NCI-H446 (cell line): Measurements from ENCODE around the gene TSHZ1.

Experiments
- DNase-seq, 2 experiments: peaks; one replicate each; lab custom pipeline; 2025; lab: John Stamatoyannopoulos, UW

The TSHZ1 gene

DNA sequence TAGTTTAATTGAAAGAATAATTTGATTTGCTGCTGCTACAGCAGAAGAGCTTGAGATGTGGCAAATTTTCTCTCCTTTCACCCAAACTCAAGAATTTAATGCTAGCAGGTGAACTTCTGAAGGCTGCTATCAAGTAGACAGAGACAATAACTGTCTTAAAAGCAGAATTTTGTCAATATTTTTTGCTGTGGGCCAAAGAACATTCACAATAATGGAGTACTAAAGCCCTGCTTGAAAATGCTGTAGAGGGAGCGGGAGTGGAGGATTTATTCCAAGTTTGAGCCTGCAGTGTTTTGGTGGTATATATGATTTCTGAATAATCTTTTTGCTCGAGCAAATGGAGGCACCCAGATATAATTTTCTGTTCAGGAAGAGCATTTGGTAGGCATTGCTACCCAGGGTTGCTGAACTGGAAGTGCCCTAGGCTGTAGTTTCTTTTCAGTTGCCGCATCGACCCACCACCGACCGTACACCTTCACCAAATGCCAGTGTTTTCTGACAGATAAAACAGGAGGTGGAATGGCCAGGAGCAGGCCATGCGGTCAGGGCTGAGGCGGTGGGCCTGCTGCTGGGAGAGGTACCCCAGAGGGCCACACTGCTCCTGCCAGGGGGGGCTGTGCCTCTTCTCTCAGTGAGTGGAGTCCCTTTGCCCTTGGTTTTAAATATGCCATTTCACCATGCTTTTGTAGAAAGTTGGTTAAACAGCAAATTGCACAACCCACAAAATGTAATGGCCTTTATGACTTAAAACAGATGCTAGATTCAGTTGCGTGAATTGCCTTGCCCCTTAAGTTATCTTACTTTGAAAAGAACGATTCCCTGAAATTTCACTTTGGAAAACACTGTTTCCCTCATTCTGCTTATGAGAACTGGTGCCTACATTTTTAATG is 36.4 kb downstream of the TSHZ1 start:
- DNase-seq: no peak

- no peak for DNase-seq
These were observed 37.2 kb downstream of the TSHZ1 start for GRCh38 chr18:75247611-75248421.

- no peak for DNase-seq
These were observed 38.0 kb downstream of the TSHZ1 start for GRCh38 chr18:75248426-75249174.

DNA sequence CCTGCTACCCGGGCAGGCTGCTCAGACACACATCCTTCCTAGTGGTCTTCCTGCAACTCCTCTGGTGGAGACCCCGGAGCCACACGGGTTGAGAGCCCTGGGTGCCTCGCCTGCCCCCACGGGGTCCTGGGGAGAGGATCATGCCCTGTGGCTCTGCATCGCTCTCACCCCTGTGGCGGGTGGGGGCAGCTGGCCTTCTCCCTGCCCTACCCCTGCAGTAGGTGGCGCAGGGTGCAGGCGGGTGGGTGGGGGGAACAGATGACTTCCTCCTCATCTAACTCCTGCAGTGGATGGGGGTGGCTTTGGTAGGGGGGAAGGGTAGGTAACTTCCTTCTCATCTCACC is 38.5 kb downstream of the TSHZ1 start:
- no peak for DNase-seq

GRCh38 chr18:75249672-75250470 is 39.3 kb downstream of the TSHZ1 start:
- no peak for DNase-seq

DNA sequence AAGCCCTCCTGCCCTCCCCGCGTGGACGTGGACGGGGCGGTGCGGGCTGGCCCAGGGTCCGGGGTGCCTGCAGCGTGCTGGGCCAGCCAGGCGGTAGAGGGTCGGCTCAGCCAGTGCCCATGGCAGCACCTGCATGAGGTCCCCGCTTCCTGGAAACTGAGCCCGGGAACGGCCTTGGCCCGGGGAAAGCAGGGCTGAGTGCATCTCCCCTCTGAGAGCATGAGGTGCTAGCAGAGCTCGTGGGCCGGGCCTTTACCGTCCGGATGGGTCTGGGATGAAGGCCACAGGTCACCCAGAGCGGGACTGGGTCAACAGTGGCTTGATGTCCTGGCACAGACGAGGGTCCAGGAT is 39.8 kb downstream of the TSHZ1 start:
- DNase-seq: no peak

DNA sequence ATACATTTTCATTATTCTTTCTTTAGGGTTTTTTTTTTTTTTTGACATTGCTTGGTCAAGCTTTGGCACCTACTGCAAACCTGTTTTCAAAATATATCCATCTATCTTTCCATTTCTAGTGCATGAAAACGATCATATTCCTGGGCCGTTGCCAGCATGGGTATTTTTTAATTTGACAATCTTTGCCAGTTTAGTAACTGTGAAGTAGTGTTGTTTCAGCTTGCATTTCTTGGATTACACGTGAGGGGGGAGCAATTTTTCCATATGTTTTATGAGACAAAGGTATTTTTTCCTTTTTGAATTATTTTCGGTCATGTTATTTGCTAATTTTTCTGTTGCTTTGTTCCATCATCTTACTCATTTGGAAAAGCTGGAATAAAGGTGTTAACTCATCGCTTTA is 40.9 kb downstream of the TSHZ1 start:
- DNase-seq: no peak

DNA sequence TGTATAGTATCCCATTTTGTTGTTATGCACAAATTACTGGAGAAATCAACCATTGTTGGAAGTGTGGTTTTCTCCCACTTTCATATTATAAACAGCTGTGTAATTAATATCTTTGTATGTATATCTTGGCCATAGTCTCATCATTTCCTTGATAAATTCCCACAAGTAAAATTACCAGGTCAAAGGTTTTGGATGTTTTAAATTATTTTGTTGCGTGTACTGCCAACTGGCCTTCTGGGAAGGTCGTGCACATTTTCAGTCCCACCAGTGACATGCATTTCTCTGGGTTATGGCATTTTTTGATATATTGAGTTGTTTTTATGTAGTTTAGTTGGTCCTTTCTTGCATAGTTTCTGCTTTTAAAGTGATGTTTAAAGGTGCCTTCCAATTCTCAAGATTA is 41.5 kb downstream of the TSHZ1 start:
- no peak for DNase-seq

DNA sequence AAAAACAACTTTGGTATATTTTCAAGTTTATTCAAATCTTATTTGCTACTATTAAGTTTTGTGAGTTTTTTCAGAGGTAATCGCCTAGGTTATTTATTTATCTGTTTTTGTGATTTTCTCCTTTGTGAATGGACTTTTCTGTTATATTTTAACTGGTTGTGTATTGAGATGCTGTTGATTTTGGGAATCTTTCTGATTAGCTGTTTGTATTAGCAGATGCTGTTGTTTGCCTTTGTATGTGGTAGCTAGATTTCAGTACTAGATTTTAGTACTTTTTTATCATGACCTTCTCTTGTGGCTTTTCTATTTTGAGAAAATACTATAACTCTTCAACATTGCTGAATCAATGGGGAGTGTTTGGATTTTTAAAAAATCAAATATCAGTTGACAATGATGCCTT is 42.4 kb downstream of the TSHZ1 start:
- no peak for DNase-seq

GRCh38 chr18:75253784-75254183 is 43.2 kb downstream of the TSHZ1 start:
- DNase-seq: no peak

- no peak for DNase-seq
These were observed 44.5 kb downstream of the TSHZ1 start for GRCh38 chr18:75255094-75255493.

GRCh38 chr18:75256376-75256775 is 45.8 kb downstream of the TSHZ1 start:
- DNase-seq: no peak

GRCh38 chr18:75257605-75258004 is 47.0 kb downstream of the TSHZ1 start:
- DNase-seq: no peak

DNA sequence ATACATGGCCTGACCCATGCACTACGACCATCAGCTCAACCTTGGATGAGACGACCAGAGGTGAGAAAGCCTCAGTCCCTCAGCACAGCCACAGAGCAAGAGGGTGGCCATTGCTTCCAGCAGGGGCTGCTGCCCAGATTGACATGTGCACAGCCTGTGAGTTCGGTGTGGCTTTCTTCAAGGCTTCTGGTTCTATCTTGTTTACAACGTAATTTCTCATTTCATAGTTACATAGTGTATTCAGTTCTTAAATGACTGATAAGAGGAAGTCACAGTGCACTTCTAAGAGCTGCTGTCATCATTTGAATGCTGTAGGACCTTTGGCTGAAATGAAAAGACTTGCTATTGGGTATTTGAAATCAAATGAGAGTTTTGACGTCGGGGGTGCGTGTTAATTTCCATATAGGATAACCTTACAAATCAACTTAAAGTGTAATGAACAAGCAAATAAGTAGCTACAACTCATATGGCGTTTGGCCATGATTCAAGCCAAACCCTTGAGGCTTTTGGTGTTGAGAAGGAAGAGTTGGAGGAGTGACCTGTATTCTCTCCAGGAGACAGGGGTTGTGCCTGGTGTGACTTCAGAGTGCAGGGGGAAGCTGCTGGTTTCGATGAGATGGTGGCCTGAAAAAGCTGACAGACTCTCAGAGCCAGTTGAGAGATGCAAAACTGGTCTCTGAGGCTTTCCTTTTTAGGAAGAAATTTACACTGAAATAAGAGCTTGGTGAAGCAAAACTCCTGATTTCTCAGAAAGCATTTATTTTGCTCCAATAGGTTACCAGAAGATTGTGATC is 51.0 kb downstream of the TSHZ1 start:
- no peak for DNase-seq

- DNase-seq: no peak
These were observed 51.9 kb downstream of the TSHZ1 start for GRCh38 chr18:75262511-75262910.

GRCh38 chr18:75264195-75264594 is 53.6 kb downstream of the TSHZ1 start:
- DNase-seq: no peak

DNA sequence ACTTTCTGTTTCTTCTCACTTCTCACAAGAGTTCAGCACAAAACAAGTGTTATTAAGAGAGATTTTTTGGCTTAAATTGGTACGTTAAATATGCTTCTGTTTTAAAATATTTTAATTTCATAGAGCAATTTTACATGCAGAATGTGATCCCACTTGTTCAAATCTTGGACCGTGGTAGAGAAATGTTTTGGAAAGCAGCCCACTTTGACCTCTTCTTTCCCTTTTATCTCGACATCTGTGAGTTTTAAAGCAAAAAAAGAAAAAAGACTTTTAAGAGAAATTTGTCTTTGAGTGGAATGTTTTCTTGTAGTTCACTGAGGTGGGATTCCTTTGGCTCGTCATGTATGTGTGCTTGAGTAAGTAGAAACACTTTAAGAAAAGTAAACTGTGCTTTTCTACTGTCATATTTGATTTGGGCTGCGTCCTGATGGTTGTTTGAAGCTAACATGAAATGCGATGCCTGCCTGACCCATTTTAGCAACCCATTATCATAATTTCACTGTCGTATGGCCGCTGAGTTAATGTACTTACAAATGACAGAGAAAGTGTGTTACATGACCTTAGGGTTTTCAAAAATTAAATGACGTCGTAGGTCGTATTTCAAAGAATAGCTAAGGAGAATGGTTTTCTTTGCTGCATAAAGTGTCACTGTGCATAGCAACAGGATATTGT is 54.5 kb downstream of the TSHZ1 start:
- no peak for DNase-seq

GRCh38 chr18:75265872-75266271 is 55.3 kb downstream of the TSHZ1 start:
- no peak for DNase-seq

DNA sequence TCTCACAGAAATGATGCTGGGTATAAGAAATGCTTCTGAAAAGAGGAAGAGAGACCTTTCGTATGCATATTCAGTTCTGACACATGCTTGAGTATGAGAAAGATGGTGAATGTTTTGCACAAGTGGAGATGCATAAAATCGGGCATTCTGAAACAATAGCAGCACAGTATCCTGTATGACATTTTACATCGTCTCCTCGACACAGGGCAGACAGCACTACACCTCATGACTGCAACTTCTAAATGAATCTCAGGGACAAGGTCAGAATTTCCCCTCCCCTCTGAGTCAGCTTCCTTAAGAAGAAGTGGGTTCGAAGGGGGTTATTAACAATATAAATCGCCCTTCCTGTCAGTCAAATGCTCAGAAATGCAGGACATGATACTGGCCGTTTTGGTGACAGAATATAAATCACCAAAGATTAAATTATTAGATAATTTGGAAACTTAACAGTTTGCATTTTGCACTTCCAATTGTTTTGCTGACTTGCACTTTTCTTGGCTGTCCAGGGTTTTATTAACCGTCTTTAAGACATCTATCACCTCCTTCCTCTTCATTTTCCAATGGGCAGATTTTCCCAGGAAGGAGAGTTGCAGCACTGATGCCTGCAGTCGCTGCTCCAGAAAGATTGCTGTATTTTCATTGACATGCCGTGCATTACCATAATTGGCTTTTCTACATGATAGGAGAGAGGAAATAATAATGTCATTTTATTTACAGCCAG is 57.2 kb downstream of the TSHZ1 start:
- no peak for DNase-seq

GRCh38 chr18:75268364-75268646 is 57.7 kb downstream of the TSHZ1 start:
- no peak for DNase-seq
